GM19043 (cell line): ENCODE measurements around the gene SYNDIG1L.

Source experiments
- ATAC-seq: cut with Tn5 transposase; IDR thresholded peaks from one replicate; pipeline ENCODE4 v1.9.1; 2021; ENCODE audit warnings: low read depth; ENCODE audit not compliant: unreplicated experiment

SYNDIG1L gene

DNA sequence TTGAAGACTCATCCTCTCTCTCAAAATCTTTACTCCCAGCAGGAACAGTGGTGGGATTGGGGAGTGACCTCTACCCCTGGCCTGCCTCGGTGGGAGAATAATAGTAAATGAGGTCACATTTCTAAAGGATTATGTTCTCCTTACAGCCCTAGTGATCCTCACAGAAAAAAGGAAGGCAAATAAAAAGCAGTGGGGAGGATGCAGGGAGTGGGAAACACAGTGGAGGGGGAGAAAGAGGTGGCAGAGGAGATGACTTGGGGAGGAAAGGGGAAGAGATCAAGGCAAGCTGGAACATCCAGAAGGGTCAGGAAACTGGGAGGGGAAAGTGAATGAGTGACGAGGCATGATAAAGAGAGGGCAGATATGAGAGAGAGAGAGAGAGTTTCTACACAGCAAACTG, 8.3 kb upstream of the SYNDIG1L start:
- no peak for ATAC-seq

GRCh38 chr14:74429991-74430390, 4.0 kb upstream of the SYNDIG1L start:
- ATAC-seq, result no peak

GRCh38 chr14:74429221-74429691, 3.2 kb upstream of the SYNDIG1L start:
- no peak for ATAC-seq

- ATAC-seq, result no peak
Observed at GRCh38 chr14:74427651-74428050, 1.6 kb upstream of the SYNDIG1L start.

- no peak for ATAC-seq
Observed at GRCh38 chr14:74425525-74426201, 347 bp downstream of the SYNDIG1L start.

GRCh38 chr14:74424606-74425005, 1.4 kb downstream of the SYNDIG1L start:
- no peak for ATAC-seq

- ATAC-seq, result no peak
Observed at GRCh38 chr14:74423246-74423645, 2.8 kb downstream of the SYNDIG1L start.

DNA sequence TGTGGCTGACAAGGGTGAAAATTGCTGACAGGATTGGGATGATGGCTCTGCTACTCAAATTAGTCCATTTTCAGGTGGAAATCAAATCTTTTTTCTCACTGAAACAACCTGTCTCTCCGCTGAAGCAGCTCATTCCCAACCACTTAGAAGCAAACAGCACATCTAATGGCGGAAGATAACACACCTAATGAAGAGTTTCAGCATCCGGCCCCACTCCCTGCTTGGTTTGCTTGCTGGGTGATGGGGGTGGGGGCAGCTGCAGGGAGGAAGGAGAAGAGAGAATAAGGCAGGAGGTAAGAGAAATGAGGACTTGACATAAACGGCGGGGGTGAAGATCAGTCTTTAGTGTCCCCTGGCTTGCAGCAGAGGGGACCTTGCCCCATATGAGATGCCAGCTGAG, 4.0 kb downstream of the SYNDIG1L start:
- ATAC-seq, result no peak

DNA sequence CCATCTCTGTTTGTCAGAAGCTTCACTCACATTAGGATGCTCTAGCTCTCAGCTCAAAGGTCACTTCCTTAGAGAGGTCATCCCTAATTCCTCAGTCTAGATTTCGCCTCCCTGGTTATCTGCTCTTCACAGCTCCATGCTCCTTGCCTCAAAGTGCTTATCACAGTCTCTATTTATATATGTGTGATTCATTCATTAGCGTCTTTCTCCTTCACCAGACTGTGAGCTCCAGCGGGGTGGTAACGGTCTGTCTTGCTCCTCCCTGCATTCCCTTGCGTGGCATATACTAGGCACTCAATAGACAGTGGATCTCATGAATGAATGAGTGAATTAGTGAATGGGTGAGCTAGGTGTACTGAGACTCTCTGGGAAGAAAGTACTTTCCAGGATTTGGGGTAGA, 6.9 kb downstream of the SYNDIG1L start:
- ATAC-seq, result no peak

DNA sequence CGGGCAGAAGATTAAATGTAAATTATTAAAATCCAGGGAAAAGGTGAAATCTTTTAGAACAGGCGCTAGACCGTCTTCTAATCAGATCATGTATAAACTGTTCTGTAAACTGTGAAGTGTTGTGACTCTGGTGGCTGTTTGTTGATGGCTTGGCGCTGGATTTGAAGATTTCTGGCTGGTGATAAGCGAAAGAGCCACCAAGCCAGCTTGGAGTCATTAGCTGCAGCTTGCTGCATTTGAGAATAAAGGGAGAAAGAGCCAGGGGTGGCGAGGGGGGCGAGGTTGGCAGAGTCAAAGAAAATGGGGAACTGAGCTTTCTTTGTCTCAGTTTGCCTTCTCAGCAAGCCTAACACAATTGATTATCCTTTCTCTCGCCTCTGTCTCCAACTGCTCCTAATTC, 8.0 kb downstream of the SYNDIG1L start:
- ATAC-seq, result no peak

GRCh38 chr14:74417611-74418010, 8.4 kb downstream of the SYNDIG1L start:
- ATAC-seq, result no peak

DNA sequence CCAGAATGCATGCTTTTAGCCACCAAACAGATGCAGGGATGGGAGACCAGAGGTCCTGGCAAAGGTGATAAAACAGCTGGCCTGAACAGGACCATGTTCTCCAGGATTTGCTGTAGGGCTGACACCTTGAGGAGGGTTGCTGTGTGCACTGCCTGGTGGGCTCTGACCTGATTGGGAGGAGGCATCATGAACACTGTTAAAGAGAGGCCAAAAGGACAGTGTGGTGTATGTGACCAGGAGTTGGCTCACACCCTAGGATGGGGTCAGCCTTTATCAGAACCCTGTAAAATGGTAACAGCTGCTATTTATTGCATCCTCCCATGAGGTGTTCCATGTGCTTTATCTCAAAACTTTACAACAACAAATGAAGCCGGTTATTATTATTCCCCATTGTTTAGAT, 8.8 kb downstream of the SYNDIG1L start:
- no peak for ATAC-seq

- no peak for ATAC-seq
Observed at GRCh38 chr14:74415115-74415437, 10.9 kb downstream of the SYNDIG1L start.

DNA sequence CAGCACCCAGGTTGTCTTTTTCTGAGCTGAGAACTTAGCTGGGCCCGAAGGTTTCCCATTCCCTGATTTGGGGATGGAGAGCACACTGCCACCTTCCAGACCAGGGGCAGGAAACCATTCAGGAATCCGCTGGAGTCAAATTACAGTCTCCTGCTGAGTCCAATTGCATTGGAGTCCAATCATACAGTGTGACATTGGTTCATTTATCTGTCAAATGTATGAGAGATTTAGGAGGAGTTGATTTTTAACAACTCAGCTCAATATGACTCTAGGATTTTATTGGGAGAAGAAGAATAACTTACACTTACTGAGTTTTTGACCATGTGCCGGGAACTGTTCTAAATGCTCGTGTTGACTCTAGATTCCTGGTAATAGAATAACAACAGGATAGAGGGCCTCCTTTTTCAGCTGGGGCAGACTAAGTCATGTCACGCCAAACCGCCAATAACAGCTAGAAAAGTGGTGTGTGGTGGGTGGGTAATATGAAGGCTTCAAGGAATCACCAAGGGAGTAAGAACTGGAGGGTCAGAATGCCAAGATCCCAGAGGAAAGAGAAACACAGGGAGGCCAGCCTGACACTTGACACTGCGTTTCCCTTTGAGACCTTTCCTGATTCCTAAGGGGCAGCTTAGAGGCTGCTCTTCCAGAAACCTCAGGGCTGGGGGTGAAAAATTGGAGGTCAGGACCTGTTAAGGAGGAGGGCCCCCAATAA, 11.5 kb downstream of the SYNDIG1L start:
- ATAC-seq, result no peak

- no peak for ATAC-seq
Observed at GRCh38 chr14:74413627-74414026, 12.4 kb downstream of the SYNDIG1L start.

DNA sequence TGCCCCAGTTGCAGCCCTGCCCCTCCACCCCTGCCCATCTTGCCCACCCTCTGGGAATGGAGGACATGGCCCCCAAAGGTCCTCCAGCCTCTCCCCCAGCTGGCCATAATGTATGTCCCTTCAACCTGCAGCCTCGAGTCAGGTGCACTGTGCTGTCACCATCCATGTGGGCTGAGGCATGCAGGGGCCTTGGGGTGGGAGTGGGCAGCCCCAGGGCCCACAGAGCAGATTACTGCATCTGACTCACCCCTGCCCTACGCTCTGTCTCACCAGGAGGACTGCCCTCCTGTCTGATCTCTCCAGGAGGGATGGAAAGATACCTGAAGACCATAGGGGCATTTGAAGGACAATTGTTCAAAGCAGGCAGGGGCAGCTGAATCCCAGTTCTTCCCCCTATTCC, 13.3 kb downstream of the SYNDIG1L start:
- no peak for ATAC-seq

GRCh38 chr14:74411671-74412070, 14.3 kb downstream of the SYNDIG1L start:
- no peak for ATAC-seq

DNA sequence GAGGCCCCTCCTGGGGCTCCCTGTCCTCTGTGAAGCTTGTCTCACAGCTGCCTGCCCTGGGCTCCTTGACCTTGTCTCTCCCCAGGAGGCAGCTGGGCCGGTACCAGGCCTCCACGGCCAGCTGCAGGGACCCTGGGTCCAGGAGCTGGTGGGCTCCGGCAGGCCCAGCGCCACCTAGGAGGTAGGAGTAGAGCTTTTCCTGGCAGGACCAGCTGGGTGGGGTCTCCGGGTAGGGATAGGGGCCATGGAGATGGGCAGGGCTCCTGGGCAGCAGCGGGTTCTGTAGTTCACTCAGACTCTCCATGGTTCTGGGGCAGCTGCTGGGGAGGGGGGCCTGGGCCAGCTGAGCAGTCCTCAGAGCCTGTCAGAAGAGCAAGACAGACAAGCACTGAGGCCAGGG, 16.6 kb downstream of the SYNDIG1L start:
- ATAC-seq, result no peak

DNA sequence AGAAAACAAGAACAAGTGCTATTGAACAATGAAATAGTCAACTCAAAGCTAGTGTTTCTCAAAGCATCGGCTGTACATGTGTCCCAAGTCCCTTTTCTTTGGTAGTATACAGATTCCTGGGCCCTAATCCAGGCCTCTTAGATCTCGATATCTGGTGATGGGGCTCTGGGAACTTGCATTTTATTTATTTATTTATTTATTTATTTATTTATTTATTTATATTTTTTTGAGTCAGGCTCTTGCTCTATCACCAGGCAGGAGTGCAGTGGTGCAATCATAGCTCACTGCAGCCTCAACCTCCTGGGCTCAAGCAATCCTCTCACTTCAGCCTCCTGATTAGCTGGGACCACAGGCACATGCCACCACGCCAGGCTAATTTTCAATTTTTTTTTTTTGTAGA, 17.1 kb downstream of the SYNDIG1L start:
- no peak for ATAC-seq

- ATAC-seq, result no peak
Observed at GRCh38 chr14:74407801-74408154, 18.2 kb downstream of the SYNDIG1L start.

DNA sequence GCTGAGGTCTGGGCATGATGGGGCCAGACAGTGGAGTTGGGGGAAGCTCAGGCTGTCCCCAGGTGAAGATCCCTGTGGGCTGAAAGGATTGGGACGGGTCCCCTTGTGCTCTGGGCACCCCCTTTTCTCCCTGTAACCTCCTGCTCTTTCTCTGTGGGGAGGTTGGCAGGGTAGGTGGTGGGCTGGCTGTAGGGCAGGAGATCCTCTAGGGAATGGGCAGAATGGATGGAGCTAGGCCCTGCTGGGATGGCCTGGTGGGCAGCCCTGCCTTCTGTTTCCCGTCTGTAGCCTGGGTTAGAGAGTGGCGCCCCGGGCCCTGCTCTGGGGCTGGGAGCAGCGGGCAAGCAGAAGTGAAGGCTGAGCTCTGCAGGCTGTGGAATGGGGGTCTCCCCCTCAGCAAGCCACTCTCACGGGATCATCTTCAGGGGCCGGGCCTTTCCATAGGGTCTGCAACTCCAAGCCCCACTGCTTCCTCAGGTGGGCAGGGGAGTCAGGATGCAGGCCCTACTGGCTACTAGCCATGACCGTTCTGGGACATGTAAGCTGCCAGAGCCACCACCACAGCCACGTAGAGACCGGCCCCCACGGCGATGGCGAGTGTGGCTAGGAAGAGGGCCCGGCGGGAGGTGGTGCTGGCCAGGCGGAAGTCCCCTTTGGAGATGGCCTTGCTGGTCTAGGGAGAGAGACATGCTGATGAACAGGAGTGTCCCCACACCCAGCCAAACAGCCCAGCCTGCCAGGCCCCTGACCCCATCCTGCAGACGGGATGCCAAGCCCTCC, 18.8 kb downstream of the SYNDIG1L start:
- no peak for ATAC-seq

DNA sequence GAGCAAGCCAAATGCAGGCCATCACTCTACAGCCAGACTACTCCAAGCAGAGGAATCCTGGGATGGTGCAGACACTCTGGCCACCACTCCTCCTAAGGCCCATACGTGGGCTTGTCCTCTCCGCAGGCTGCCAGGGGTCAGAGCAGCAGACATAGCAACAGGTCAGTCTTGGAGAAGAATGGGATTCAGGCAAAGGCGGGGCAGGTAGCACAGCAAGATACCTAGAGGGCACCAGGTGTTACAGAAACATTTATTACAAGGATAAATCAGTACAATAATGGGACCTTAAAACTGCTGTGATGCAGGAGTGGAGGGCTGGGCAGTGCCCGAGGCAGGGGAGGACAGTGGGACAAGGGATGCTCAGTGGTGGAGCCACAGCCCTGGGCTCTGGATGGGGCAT, 20.3 kb downstream of the SYNDIG1L start:
- no peak for ATAC-seq
